Left renal pelvis (tissue), 4 donors: ENCODE data around the gene CHST11. TPM values are rescaled to one million over a fixed set of nuclear protein-coding genes. Genes with fewer than 3 reads are reported as not detected.

ENCODE experiments used
- DNase-seq, 4 donors: peaks; one replicate each; pipeline ENCODE4 v3.0.0-alpha.2; 2013; ENCODE audit warnings: low read depth in 4 of 4, low spot score in 3 of 4
- polyA plus RNA-seq, 4 donors: library from polyadenylated mRNA; unstranded; fragments of 120-200 nt; gene quantifications; one replicate each; pipeline ENCODE4 v1.2.1, GENCODE V29; 2013; ENCODE audit not compliant: insufficient read length in 4 of 4

The CHST11 gene
- polyA plus RNA-seq, 4 donors, result 4.1 to 7.7 (median 6.9) TPM

DNA sequence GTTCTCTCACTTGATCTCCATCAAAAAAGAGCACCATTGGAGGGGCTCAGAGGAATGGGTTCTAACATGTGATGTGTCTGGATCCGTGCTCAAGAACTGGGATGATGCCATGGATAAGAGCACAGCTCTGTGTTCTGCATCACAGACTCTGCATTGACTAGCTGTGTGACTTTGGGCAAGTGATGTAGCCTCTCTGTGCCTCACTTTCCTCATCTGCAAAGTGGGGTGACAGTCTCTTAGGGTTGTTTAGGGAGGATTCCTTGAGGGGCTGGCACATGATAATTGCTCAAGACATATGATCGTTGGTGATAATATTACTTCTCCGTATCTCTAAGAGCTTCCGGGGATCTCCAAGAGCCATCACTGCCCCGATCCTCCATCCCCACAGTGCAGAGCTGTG lies 202.3 kb downstream of the CHST11 start:
- no peak for DNase-seq

- no peak for DNase-seq
Measured at GRCh38 chr12:104662203-104662602, 205.5 kb downstream of the CHST11 start.

DNA sequence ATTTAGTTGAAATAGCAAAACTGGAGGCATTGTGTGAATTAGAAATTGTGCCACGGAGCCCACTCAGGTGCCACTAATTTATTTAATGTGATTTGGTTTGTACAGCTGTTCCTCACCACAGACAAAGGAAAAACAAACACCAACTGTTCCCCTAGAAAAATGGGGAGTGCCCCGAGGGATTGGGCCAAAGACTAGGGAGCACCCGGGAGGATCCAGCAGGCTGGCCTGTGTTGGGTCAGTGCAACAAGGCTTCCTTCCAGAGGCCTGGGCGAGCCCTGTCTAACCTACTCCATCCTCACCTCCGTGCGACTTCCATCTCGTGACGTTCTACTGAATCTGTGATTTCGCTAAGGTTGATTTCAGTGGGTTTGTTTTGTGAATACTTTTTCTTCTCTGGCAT lies 206.2 kb downstream of the CHST11 start:
- DNase-seq, result no peak

GRCh38 chr12:104664351-104664750 lies 207.6 kb downstream of the CHST11 start:
- DNase-seq, result no peak

- no peak for DNase-seq
Measured at GRCh38 chr12:104665296-104665695, 208.5 kb downstream of the CHST11 start.

GRCh38 chr12:104667139-104667538 lies 210.4 kb downstream of the CHST11 start:
- no peak for DNase-seq

- DNase-seq, result no peak
Measured at GRCh38 chr12:104668274-104668718, 211.5 kb downstream of the CHST11 start.

GRCh38 chr12:104669089-104669721 lies 212.5 kb downstream of the CHST11 start:
- DNase-seq, result no peak

DNA sequence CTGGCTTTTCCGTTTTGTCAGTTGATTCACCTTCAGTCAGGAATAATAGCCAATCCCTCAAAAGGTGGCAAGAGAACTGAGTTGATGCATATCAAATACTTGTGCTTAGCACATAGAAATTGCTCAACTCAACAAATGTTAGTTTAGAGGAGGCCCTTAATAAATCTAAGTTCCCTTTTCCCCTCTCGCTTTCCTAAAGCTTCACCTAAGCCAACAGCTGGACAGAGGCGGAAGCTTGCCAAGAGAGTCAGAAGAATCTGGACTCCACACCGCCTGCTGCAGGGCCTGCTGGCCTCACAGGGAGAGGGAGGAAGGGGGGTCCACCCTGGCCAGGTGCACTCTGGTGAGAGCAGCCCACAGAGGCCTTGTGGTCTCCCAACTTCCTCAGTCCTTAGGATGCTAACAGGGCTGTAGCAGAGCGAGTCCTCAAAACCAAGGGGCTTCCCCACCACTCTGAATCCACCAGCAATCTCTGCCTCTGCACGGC lies 213.1 kb downstream of the CHST11 start:
- no peak for DNase-seq

DNA sequence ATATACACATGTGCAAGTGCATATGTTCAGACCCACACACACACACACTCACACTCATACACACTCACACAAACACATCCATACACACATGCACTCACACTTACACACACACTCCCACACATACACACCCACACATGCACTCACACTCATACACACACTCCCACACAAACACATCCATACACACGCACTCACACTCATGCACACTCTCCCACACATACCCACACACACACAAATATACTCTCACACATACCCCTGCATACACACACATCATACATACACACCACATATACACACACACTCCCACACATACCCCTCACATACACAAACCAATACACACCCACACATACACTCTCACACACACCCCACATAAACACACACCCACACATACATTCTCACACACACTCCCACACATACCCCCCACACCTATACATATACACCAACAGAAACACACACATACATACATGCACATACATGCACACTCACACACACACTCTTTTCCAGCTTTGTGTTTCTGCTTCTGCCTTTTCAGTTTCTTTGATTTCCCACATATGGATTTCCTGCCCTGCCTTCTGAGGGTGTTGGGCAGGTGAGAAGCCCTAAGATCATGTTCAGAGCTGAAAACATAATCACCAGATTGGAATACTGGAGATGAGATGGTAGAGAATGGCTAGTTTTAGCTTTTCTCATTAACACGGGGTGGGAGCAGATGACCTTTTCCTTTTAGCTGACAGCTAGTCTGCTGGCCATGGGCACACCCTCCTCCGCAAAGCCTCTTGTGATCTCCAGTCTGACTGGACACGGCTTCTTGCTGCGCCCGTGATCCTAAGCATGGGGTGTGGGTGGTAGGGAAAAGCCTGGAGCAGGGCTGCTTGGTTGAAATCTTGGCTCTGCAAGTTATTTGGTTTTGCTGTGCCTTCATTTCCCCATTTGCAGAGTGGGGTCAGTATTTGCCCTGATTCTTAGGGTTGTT lies 214.0 kb downstream of the CHST11 start:
- no peak for DNase-seq

GRCh38 chr12:104671409-104672095 lies 214.8 kb downstream of the CHST11 start:
- no peak for DNase-seq

GRCh38 chr12:104672096-104672445 lies 215.3 kb downstream of the CHST11 start:
- no peak for DNase-seq

GRCh38 chr12:104672501-104673265 lies 215.9 kb downstream of the CHST11 start:
- DNase-seq, result no peak

GRCh38 chr12:104673294-104673693 lies 216.5 kb downstream of the CHST11 start:
- DNase-seq, result no peak

DNA sequence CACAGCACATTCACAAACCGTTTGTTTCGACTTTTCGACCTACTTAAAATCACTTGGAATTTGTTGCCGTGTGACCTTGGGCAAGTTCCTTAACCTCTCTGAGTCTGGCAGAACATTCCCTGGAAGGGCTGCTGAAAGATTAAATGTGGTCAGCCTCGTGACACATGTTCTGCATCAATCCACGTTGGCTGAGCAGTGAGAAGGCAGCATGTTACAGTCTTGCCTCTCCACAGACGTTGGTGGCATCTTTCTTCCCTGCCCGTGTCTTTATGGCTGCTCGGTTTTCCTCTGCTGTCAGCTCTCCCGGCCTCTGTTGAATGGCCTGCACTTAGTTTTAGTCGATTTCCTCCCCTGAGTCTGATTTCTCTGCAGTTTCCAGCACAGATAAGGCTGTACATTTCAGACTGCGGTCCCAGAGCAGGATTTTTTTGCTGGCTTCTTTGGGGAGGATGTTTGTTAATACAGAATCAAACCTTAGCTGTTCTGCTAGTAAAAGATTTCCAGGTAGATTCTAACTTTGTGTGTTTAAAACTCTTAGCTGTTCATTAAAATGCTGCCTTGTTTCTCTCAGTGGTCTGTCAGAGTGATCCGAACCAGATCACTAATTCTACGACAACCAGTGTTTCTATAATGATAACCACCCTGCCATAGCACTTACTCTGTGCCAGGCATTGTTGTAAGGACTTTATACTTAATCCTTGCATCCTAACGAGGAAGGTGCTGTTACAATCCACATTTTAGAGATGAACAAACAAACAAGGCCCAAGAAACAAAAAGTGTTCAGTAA lies 217.1 kb downstream of the CHST11 start:
- DNase-seq, result no peak

DNA sequence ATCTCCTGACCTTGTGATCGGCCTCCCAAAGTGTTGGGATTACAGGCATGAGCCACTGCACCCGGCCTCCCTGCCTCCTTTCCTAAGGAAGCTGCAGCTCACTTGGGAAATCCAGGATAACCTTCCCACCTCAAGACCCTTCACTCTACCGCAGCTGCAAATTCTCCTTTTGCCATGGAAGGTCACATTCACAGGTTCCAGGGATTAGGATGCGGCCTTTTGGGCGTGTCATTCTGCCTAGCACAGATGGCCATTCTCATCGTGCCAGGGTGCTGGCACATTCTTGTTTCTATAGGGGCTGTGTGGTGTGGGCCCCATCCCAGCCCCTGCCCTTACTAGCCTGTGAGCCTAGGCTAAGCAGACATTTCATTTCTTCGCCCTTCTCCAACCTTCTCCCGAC lies 219.9 kb downstream of the CHST11 start:
- DNase-seq, result no peak

- no peak for DNase-seq
Measured at GRCh38 chr12:104677441-104678089, 220.8 kb downstream of the CHST11 start.

DNA sequence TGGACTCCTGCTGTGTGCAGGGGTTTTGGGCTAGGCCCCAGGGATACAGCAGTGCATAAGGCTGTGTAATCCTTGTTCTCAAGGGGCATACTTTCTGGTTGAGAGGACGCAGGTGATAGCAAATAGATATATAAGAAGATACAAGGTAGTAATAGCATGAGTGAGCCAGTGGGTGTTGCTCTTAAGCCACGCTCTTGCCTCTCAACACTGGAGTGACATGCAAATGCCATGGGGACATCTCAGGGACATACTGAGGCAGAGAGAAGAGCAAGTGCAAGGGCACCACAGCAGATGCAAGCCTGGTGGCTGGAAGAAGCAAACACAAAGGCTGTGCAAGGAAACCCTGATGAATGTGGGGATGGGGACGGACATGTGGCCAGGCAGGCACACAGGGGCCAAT lies 223.3 kb downstream of the CHST11 start:
- no peak for DNase-seq

DNA sequence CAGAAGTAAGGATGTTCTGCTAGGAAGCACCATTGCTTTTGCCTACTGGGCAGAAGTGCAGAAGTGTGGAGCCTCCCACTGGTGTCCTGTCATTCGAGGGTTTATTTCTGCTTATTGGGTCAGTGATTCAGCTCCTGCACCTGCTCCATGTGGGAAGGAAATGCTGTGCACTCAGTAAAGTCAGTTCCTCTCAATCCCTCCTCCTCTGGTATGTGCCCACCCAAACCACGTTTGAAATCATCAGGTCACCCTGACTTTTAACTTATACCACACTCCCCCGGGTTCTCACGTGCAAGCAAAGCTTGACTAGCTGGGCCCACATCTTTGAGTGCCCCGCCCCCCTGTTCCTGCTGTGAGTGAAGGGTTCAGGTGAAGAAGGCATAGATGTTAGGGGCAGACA lies 223.7 kb downstream of the CHST11 start:
- no peak for DNase-seq
